Peyer's patch (tissue), 4 donors: Measurements from ENCODE around the gene PIK3R5. TPM values are rescaled to one million over a fixed set of nuclear protein-coding genes. Genes with fewer than 3 reads are reported as not detected.

Experiments used
- DNase-seq, 3 donors: peaks; one replicate each; pipeline ENCODE4 v3.0.0-alpha.2; 2017 to 2019
- H3K27ac ChIP-seq, 4 donors: fragments of 200-600 bp; sonication (generic); one replicate each; pipeline ENCODE4 v1.5.1; 2016 to 2019
- H3K27me3 ChIP-seq, 2 donors: fragments of 200-600 bp; sonication (generic); one replicate each; pipeline ENCODE4 v1.5.1; 2019
- H3K36me3 ChIP-seq, 3 donors: fragments of 200-600 bp; sonication (generic); one replicate each; pipeline ENCODE4 v1.5.1; 2016 to 2019
- H3K4me1 ChIP-seq, 4 donors: fragments of 200-600 bp; sonication (generic); one replicate each; pipeline ENCODE4 v1.5.1; 2016 to 2019
- H3K4me3 ChIP-seq, 4 donors: fragments of 200-600 bp; sonication (generic); 1 replicate in 3 of 4; 2 replicates in 1 of 4; pipeline ENCODE4 v1.5.1; 2016 to 2019; ENCODE audit warnings: mild to moderate bottlenecking in 1 of 4
- H3K9me3 ChIP-seq, 4 donors: fragments of 200-600 bp; sonication (generic); one replicate each; pipeline ENCODE4 v1.5.1; 2016 to 2019; ENCODE audit warnings: mild to moderate bottlenecking in 1 of 4
- CTCF ChIP-seq, 6 experiments: fragments of 450-650 bp in 4 of 6; fragments of 200-600 bp in 2 of 6; sonication (generic) in 1 of 6; IDR thresholded peaks; one replicate each; pipeline ENCODE4 v1.5.1; 2017 to 2019; ENCODE audit warnings: antibody characterized with exemption in 6 of 6, mild to moderate bottlenecking in 3 of 6, moderate library complexity in 1 of 6
- POLR2A ChIP-seq, 2 donors: fragments of 450-650 bp; IDR thresholded peaks; one replicate each; pipeline ENCODE4 v1.5.1; 2017; ENCODE audit warnings: antibody characterized with exemption in 2 of 2, mild to moderate bottlenecking in 2 of 2, moderate library complexity in 2 of 2
- total RNA-seq, 4 donors: library from RNA; depleted of rRNA; stranded (reverse); fragments of >200 nt; gene quantifications; one replicate each; pipeline ENCODE4 v1.1.0, GENCODE V29; 2016

Gene PIK3R5
- total RNA-seq, 4 donors from 2014 or later = 6.3 to 74.3 (median 10.3) TPM

DNA sequence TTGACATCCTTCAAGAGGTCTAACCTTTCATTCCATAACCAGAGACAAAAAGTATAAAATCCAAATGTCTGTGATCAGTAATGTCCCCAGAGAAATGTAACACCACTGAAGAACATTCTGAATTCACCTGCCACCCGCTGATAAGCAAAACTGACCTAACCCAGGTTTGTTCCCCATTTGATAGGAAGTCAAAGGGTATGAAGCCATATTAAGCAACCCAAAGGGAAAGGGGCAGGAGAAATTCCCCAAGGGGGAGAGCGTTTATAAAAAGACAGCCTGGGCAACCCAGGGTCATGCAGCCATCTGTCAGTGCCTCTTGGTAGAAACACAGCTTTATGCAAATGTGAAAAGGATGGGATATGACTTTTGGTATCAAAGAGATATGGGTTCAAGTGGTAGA is 67.4 kb downstream of the PIK3R5 start:
- H3K4me1 ChIP-seq = peaks cover 0 to 22% (median 3%) of the 10 kb centered on the region in 4 donors
- DNase-seq = no peak
- H3K36me3 ChIP-seq = no peaks in the 10 kb centered on the region
- no peak for TF ChIP-seq POLR2A (IDR thresholded peaks at IDR 0.05)
- no peak for TF ChIP-seq CTCF (IDR thresholded peaks at IDR 0.05)
- no peak overlapping the region for H3K4me3 ChIP-seq
- H3K27ac ChIP-seq = no peak overlapping the region
- no peaks in the 10 kb centered on the region for H3K27me3 ChIP-seq
- H3K9me3 ChIP-seq = no peaks in the 10 kb centered on the region

- no peak overlapping the region for H3K4me3 ChIP-seq
- TF ChIP-seq CTCF (IDR thresholded peaks at IDR 0.05) (no peak), POLR2A (IDR thresholded peaks at IDR 0.05) (no peak)
- H3K27ac ChIP-seq = no peak overlapping the region
- H3K9me3 ChIP-seq = no peaks in the 10 kb centered on the region
- peak in 1 of 3 donors; percentile 43 for DNase-seq
- peaks cover 0 to 22% (median 3%) of the 10 kb centered on the region in 4 donors for H3K4me1 ChIP-seq
- no peaks in the 10 kb centered on the region for H3K27me3 ChIP-seq
- no peaks in the 10 kb centered on the region for H3K36me3 ChIP-seq
These were observed 68.6 kb downstream of the PIK3R5 start for GRCh38 chr17:8896641-8897635.

- TF ChIP-seq POLR2A (IDR thresholded peaks at IDR 0.05) (no peak), CTCF (IDR thresholded peaks at IDR 0.05) (no peak)
- no peaks in the 10 kb centered on the region for H3K36me3 ChIP-seq
- no peak overlapping the region for H3K27ac ChIP-seq
- H3K9me3 ChIP-seq = no peaks in the 10 kb centered on the region
- DNase-seq = no peak
- H3K4me3 ChIP-seq = no peak overlapping the region
- peaks cover 0 to 21% (median 3%) of the 10 kb centered on the region in 4 donors for H3K4me1 ChIP-seq
- no peaks in the 10 kb centered on the region for H3K27me3 ChIP-seq
These were observed 69.4 kb downstream of the PIK3R5 start for GRCh38 chr17:8896087-8896486.

DNA sequence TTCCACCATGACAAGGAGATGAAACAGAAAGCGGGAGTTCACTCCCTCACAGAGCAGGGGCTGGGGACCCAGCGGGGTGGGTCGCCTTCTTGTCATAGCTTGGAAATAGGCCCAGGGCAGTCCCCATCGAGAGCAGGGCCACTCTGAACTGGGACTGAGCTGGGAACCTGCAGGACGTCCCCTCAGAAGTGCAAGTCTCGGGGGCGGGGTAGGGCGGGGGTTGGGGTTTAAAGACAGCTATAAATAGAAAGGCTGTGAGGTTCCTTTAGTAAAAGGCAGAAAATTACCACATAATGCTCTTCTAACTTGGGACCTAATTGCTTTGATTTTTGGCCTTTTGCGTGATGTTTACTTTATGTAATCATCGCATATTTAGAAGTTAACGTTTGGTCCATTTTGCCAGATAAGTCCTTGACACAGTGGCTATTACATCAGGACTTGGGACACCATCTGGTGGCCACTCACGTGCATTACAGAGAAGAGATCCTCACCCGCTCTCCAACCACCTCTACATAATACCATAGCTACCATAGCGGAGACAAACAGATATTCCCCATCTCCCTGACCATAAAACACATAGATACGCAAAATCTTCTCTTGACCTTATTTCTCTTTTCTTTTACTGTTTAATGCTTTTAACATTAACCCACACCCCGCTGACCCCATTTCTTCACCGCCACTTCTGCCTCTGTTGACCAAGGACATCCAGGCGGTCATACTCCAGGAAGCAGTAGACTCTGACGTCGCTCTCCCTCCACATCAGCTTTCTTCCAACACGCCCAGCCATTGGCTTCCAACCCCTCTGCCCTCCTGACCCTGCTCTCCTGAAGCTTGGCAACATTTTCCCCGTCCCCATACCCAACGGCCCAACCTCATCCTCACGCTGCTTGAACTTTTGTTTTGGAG is 70.6 kb downstream of the PIK3R5 start:
- Histone ChIP-seq H3K4me1 (peaks cover 0 to 16% (median 3%) of the 10 kb centered on the region in 4 donors), H3K9me3 (no peaks in the 10 kb centered on the region), H3K27me3 (no peaks in the 10 kb centered on the region), H3K27ac (no peak overlapping the region), H3K4me3 (no peak overlapping the region), H3K36me3 (no peaks in the 10 kb centered on the region)
- peak; percentile 49 to 80 (median 75) for TF ChIP-seq CTCF (IDR thresholded peaks at IDR 0.05)
- TF ChIP-seq POLR2A (IDR thresholded peaks at IDR 0.05) = no peak
- peak in 2 of 3 donors; percentile 60 to 81 for DNase-seq

DNA sequence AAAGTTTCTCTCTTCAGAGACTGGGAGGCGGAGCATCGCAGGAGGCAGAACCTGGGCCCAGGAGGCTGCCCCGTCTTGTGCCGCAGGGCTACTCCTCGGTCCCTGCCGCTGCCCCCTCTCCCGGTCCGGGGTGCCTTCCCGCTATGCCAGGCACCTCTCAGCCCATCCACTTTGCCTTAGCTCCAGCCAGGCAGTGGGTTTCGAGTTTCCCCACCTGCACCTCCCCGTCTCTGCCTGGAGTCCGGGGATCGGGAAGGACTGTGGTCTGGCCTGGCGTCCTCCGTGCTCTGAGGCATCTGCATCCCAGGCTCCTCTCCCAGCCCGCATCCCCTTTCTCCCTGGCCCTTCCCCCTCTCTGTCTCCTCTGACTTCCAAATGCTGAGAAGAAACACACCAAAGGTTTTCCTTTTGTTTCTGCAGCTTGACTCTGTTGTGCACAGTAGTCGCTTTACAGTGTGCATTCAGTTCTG is 71.3 kb downstream of the PIK3R5 start:
- TF ChIP-seq POLR2A (IDR thresholded peaks at IDR 0.05) = no peak
- no peak for TF ChIP-seq CTCF (IDR thresholded peaks at IDR 0.05)
- H3K4me1 ChIP-seq = peaks cover 0 to 9% (median 0%) of the 10 kb centered on the region in 4 donors
- H3K4me3 ChIP-seq = no peak overlapping the region
- H3K27ac ChIP-seq = no peak overlapping the region
- H3K36me3 ChIP-seq = no peaks in the 10 kb centered on the region
- H3K9me3 ChIP-seq = no peaks in the 10 kb centered on the region
- H3K27me3 ChIP-seq = no peaks in the 10 kb centered on the region
- DNase-seq = peak in 1 of 3 donors; percentile 44
